ENCODE measurements around the gene CDC73.

Gene CDC73

DNA sequence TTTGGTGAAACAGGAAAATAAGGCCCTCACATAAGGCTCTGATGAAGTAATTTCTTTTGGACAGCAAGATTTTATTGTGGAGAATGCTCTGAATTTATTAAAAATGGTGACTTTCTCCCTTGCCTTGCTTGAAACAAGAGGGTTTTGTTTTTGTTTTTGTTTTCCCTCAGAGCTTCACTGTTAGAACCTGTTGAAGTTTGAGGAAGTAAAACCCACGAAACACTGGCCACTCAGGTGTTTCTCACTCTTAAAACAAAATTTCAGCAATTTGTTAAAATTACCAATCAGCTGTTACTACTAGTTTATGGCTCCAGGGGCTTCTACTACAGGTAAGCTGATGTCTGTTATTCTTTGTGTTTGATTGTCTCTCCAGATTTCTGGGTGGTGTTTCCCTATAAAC, 177.2 kb downstream of the CDC73 start:
- H3K36me3 Mint-ChIP-seq (ENCODE audit: low read depth) = no peaks in the 10 kb centered on the region
- H3K9me3 Mint-ChIP-seq = peaks cover 8% of the 10 kb centered on the region
- no peak overlapping the region for H3K27ac Mint-ChIP-seq
- H3K27me3 Mint-ChIP-seq = no peaks in the 10 kb centered on the region
- H3K4me3 Mint-ChIP-seq = no peak overlapping the region
- H3K4me1 Mint-ChIP-seq (ENCODE audit: low read depth) = no peaks in the 10 kb centered on the region

DNA sequence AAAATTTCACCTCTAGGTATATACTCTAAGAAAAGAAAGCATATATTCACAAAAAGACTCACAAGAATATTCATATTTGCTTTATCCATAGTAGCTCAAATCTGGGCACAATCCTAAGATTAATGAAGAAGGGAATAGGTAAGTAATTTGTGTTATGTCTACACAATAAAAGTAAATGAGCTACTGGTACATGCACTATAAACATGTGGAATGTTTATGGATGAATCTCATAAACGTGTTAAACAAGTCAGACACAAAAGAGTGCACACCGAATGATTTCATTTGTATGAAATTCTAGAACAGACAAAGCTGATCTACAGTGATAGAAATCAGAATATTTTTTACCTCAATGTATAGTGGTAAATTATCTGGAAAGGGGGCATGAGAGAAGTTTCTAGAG, 179.9 kb downstream of the CDC73 start:
- H3K27ac Mint-ChIP-seq = no peak overlapping the region

DNA sequence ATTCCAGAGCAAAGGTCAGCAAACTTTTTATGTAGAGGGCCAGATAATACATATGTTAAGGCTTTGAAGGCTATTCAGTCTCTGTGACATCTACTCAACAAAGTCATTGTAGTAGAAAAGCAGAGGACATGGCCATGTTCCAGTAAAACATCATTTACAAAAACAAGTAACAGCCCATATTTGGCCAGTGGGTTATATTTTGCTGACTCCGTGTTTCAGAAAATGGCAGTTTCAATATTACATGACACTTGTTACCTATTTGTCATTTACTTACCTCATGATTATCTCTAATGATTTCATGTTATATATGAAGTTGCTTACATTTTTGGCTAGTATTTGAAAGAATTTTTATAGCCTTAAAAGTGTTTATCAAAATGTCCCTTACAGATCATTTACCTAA, 182.0 kb downstream of the CDC73 start:
- no peaks in the 10 kb centered on the region for H3K36me3 Mint-ChIP-seq (ENCODE audit: low read depth)
- no peak overlapping the region for H3K4me3 Mint-ChIP-seq

More for the DNA sequence above, 179.9 kb downstream of the CDC73 start:
- Mint-ChIP-seq H3K36me3 (ENCODE audit: low read depth) (no peaks in the 10 kb centered on the region), H3K27me3 (no peaks in the 10 kb centered on the region), H3K4me3 (no peak overlapping the region), H3K9me3 (peaks cover 3% of the 10 kb centered on the region), H3K4me1 (ENCODE audit: low read depth) (no peaks in the 10 kb centered on the region)

More for the DNA sequence above, 182.0 kb downstream of the CDC73 start:
- Mint-ChIP-seq H3K27me3 (no peaks in the 10 kb centered on the region), H3K27ac (no peak overlapping the region), H3K4me1 (ENCODE audit: low read depth) (no peaks in the 10 kb centered on the region), H3K9me3 (no peaks in the 10 kb centered on the region)
